OCI-LY1 (cell line): ENCODE measurements around the gene SEC61B.

Experiments used
- CTCF ChIP-seq: fragments of 200-600 bp; sonication (generic), shearing (Covaris generic); IDR thresholded peaks from 2 replicates; pipeline ENCODE4 v1.5.1; 2017; ENCODE audit warnings: mild to moderate bottlenecking, antibody characterized with exemption, low read length, moderate library complexity, mixed read lengths
- EZH2 ChIP-seq: fragments of 200-600 bp; sonication (generic), shearing (Covaris generic); IDR thresholded peaks from 2 replicates; pipeline ENCODE4 v1.8.0; 2017; ENCODE audit warnings: borderline replicate concordance, mixed run types, mild to moderate bottlenecking, antibody characterized with exemption, low read length, moderate library complexity, mixed read lengths

GRCh38 chr9:99241106-99241505 lies 19.0 kb downstream of the SEC61B start:
- TF ChIP-seq CTCF = peak; percentile 62
- TF ChIP-seq EZH2 = no peak
